ENCODE results near the gene CILP.

Gene CILP, protein sequence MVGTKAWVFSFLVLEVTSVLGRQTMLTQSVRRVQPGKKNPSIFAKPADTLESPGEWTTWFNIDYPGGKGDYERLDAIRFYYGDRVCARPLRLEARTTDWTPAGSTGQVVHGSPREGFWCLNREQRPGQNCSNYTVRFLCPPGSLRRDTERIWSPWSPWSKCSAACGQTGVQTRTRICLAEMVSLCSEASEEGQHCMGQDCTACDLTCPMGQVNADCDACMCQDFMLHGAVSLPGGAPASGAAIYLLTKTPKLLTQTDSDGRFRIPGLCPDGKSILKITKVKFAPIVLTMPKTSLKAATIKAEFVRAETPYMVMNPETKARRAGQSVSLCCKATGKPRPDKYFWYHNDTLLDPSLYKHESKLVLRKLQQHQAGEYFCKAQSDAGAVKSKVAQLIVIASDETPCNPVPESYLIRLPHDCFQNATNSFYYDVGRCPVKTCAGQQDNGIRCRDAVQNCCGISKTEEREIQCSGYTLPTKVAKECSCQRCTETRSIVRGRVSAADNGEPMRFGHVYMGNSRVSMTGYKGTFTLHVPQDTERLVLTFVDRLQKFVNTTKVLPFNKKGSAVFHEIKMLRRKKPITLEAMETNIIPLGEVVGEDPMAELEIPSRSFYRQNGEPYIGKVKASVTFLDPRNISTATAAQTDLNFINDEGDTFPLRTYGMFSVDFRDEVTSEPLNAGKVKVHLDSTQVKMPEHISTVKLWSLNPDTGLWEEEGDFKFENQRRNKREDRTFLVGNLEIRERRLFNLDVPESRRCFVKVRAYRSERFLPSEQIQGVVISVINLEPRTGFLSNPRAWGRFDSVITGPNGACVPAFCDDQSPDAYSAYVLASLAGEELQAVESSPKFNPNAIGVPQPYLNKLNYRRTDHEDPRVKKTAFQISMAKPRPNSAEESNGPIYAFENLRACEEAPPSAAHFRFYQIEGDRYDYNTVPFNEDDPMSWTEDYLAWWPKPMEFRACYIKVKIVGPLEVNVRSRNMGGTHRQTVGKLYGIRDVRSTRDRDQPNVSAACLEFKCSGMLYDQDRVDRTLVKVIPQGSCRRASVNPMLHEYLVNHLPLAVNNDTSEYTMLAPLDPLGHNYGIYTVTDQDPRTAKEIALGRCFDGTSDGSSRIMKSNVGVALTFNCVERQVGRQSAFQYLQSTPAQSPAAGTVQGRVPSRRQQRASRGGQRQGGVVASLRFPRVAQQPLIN

DNA sequence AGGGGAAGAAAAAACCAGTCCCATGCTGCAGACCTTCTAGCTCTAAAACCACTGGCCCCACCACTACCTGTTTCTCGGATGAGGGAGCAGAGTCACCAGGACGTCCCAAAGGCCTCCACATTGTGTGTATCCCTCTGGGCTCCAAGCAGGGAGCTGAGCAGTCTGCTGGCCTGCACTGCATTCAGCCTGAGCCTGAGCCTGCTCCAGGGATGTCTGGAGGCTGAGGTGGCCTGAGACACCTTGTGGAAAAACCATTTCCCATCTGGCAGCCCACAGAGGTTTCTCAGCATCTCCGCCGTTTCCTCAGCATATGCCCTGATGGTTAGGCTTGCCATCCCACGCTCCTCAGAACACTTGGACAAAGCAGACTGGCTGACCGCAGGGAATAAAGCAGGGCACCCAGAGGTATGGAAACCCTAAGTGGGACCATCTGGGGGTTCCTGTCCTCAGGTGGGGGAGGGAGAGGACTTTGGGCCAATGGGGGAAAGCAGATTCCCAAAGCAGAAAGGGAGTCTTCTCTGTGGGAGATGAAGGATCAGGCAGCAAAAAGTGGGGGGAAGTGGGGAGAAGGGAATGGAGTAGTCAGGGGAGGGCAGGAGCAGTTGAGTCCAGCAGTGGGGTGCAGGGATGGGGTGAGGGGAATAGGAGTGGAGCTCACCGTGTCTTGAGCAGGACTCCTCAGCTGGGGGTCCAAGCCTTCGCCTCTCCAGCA lies at the start of gene CILP:
CILP (minus strand) TSS at position 704 of the 712 bp plus-strand sequence. CDS start 1,718 bp downstream, outside the sequence.
- Mint-ChIP-seq H3K4me1 (peaks cover 0 to 5% of the 10 kb centered on the region in 2 donors), H3K36me3 (no peaks in the 10 kb centered on the region), H3K27ac (peak within 1 kb of the TSS; percentile 31), H3K4me3 (no peak within 1 kb of the TSS), H3K9me3 (no peaks in the 10 kb centered on the region), H3K27me3 (peaks cover 0 to 5% of the 10 kb centered on the region in 2 donors)
- DNase-seq = no peak
- ATAC-seq (replicated peaks) = no peak

DNA sequence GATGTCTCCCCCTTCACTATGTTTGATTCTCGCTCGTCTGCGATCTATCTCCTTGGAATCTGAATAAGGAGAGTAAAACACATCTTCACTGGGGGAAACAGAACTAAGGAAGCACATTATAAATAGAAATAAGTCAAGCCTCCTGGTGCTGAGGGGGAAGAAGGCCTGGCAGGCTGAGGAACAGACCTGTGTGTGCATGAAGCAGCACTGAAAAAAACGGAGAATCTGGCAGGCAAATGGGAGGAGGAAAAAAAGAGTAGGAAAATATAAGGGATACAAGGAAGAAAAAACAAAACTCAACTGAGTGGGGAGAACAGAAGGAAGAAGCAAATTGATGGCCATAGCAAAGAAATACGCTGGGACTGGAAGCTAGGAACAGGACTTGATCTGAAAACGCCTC lies 49.7 kb upstream of the CILP start:
- H3K4me3 Mint-ChIP-seq = no peak overlapping the region
- no peaks in the 10 kb centered on the region for H3K9me3 Mint-ChIP-seq
- H3K27ac Mint-ChIP-seq = no peak overlapping the region
- no peaks in the 10 kb centered on the region for H3K27me3 Mint-ChIP-seq
- ATAC-seq (replicated peaks) (no peak), DNase-seq (no peak)
- H3K4me1 Mint-ChIP-seq = no peaks in the 10 kb centered on the region
- H3K36me3 Mint-ChIP-seq = peaks cover 39 to 52% of the 10 kb centered on the region in 2 donors

DNA sequence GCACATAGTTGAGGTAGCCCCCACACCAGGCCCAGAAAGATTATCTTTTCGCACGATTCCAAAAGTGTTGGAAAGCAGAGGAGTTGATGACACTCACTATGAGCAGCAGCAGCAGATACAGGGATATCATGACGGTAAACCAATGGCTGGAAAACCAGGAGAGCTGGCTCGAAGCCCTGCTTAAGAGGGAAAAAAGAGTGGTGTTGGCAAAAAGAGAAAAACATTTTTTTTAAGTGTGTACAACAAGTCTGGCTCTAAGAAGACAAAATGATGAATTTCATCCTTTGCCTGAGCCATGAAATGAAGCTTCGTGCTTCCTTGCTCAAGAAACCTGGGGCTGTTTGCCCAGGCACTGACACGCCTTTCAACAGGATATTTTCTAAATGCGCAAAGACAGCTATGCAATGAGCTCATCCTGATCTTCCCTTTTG lies 48.1 kb upstream of the CILP start:
- DNase-seq (no peak), ATAC-seq (replicated peaks) (no peak)
- no peaks in the 10 kb centered on the region for H3K4me1 Mint-ChIP-seq
- H3K27ac Mint-ChIP-seq = no peak overlapping the region
- H3K4me3 Mint-ChIP-seq = no peak overlapping the region
- H3K27me3 Mint-ChIP-seq = no peaks in the 10 kb centered on the region
- peaks cover 41 to 63% of the 10 kb centered on the region in 2 donors for H3K36me3 Mint-ChIP-seq
- H3K9me3 Mint-ChIP-seq = no peaks in the 10 kb centered on the region

DNA sequence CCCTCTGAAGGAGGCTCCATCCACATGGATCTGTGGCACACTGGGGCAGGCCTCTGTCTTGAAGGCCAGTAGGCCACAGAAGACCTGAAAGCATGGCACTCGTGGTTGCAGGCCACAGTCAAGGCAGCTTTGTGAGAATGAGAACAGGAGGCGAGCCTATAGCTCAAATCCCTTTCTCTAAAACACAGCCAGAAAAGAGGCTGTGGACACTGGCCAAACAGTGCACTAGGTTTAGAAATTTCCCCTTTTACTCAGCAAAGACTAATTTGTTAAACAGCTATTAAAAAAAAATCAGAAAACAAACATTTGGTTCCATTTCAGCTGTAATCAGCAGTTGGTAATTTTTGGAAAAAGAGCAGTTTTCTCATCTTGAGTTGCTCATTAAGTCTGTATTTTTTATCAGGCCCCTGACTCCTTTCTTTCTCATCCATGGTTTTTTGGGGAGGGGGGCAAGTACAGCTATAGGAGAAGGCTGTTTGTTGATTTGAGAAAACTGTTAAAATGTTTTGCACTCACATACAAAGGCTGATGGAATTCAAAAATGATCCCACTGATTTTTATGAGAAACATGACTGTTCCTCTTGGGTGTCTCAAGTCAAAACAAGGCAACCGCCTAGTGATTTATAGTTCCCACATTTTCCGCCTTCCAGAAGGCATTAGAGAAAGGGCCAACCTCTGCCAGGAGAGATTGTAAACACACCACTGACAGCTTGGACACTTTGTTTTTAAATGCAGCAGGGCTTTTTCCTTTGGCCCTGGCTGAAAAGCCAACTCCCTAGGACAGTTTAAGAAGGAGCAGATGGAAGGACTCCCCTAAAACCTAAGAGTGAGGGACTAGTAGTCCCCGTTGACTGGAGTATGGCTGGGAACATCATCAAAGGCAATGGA lies 47.3 kb upstream of the CILP start:
- DNase-seq = no peak
- Mint-ChIP-seq H3K9me3 (no peaks in the 10 kb centered on the region), H3K36me3 (peaks cover 41 to 67% of the 10 kb centered on the region in 2 donors), H3K27me3 (no peaks in the 10 kb centered on the region), H3K4me3 (no peak overlapping the region), H3K27ac (no peak overlapping the region), H3K4me1 (no peaks in the 10 kb centered on the region)
- no peak for ATAC-seq (replicated peaks)

DNA sequence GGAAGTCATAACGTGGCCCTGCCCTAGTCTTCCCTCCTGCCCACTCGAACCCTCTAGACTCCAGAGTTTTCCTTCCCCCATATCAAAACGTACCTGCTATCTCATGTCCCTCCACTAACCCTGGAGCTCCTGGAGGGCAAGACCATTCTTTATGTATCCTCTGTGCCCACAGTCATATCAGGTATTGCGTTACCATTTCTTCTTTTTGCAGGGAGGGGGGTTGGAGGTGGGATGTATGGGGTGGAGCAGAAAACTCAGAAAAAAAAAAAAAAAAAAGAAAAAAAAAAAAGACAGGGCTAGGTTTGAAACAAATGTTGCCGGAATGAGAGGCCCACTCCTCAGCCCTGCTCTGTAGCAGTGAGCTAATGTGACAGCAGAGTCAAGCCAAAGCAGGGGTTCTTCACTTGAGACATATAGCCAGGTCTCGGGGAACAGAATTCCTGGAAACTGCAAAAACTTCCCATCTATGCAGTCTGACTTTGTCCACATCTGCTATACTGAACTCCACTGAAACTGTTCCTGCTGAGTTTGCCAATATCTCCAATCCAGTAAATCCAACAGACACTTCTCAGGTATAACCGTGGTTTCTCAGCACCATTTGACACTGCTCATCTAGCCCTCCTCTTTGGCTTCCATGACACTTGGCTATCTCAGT lies 44.3 kb upstream of the CILP start:
- no peak overlapping the region for H3K4me3 Mint-ChIP-seq
- H3K36me3 Mint-ChIP-seq = peaks cover 29 to 54% of the 10 kb centered on the region in 2 donors
- no peak overlapping the region for H3K27ac Mint-ChIP-seq
- H3K9me3 Mint-ChIP-seq = no peaks in the 10 kb centered on the region
- no peaks in the 10 kb centered on the region for H3K27me3 Mint-ChIP-seq
- ATAC-seq (replicated peaks) (no peak), DNase-seq (no peak)
- peaks cover under 1 to 2% of the 10 kb centered on the region in 2 donors for H3K4me1 Mint-ChIP-seq

DNA sequence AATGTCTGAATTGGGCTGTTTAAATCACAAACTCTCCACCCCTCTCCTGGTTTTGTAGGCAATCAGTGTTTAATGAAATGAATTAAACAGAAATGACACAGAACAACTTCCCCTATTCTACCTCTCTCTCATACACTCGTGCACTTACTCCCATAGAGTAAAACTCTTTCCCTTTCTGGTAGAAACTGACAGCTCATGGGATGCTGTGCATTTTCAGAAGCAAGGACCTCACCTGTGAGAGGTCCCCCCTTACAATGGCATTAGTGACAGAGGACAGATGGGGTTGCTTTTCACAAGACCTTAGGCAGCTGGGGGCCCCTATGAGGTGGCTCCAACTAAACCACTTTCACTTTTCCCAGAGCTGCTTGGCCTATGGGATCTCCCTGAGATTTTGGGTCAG lies 43.5 kb upstream of the CILP start:
- Mint-ChIP-seq H3K4me3 (no peak overlapping the region), H3K36me3 (peaks cover 24 to 46% of the 10 kb centered on the region in 2 donors), H3K9me3 (no peaks in the 10 kb centered on the region), H3K4me1 (peaks cover 7 to 10% of the 10 kb centered on the region in 2 donors), H3K27ac (no peak overlapping the region), H3K27me3 (no peaks in the 10 kb centered on the region)
- DNase-seq = no peak
- ATAC-seq (replicated peaks) = no peak

DNA sequence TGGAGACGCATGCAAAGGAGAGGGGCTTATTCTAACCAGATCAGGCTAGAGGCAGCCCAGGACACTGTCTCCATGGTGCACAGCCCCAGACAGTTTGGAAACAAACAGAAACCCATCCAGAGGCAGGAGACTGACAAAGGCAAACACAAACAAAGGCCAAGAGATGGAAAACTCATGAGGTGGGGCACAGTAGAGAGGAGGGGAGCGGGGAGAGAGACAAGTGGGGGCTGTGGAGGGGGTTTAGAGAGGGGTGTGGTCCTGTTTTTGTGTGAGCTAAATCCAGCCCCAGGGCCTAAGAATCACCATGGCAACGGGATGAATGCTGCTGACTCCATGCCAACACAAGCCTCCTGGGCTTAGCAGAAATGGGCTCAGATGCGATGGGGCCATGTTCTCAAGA lies 43.1 kb upstream of the CILP start:
- H3K27me3 Mint-ChIP-seq = no peaks in the 10 kb centered on the region
- no peak overlapping the region for H3K27ac Mint-ChIP-seq
- H3K9me3 Mint-ChIP-seq = no peaks in the 10 kb centered on the region
- peaks cover 22 to 43% of the 10 kb centered on the region in 2 donors for H3K36me3 Mint-ChIP-seq
- H3K4me3 Mint-ChIP-seq = no peak overlapping the region
- ATAC-seq (replicated peaks) (no peak), DNase-seq (no peak)
- H3K4me1 Mint-ChIP-seq = peaks cover 10 to 14% of the 10 kb centered on the region in 2 donors

DNA sequence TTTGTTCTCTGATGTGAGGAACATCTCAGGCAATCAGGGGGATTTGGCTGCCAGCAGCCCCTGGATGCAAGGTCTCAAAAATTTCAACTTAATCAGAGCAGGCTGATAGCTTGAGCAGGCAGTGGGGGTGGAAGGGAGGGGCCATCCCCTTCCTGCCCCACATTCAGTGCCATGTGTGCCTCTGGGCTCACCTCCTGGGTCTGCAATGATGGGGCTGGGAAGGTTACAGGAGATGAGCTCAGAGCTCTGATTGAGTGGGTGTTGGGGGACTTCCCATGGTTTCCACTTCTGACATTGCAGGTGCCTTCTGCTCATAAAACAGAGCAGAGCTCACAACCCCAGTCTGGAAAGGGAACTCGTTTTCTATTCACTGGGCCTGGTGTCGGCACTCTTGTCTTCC lies 38.4 kb upstream of the CILP start:
- H3K36me3 Mint-ChIP-seq = peaks cover 11 to 29% of the 10 kb centered on the region in 2 donors
- H3K27me3 Mint-ChIP-seq = no peaks in the 10 kb centered on the region
- DNase-seq (peak; percentile 76), ATAC-seq (replicated peaks) (peak; percentile 98 to 99)
- H3K9me3 Mint-ChIP-seq = no peaks in the 10 kb centered on the region
- H3K4me1 Mint-ChIP-seq = peaks cover 13 to 19% of the 10 kb centered on the region in 2 donors
- peak overlapping the region; percentile 21 for H3K27ac Mint-ChIP-seq
- no peak overlapping the region for H3K4me3 Mint-ChIP-seq

DNA sequence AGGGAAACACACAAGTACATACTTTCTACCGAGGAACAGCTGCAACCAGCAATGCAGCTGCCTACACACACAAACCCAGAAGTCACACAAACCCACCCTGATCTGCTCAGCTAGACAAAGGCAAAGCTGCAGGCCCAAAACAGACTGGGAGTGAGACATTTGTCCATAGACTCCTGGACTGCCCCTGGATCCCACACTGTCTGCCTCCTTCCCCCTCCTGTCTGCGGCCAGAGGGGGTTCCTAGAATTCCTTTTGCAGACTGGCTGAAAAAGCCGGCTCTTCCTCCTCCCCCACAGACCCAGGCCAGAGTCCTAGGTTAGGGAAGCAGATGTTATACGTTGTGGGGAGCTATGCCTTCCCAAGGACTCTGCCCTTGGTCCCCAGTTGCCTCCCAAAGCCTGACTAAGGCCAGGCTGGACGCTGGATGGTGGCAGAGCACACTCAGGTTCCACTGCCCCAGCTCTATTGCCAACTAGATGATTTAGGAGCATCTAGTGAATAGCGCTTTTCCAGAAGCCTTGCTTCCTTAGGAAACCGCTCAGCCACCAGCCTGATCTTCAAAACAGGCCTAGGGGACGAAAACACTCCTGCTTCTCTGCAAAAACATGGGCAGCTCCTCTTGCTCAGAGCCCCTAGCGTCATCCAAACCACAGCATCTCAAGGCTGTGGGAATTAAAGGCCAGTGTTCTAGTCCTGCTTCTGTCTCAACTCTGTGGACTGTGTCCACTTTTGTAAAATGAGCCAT lies 37.4 kb upstream of the CILP start:
- H3K4me1 Mint-ChIP-seq = peaks cover 13 to 19% of the 10 kb centered on the region in 2 donors
- no peak overlapping the region for H3K4me3 Mint-ChIP-seq
- peak overlapping the region; percentile 21 for H3K27ac Mint-ChIP-seq

DNA sequence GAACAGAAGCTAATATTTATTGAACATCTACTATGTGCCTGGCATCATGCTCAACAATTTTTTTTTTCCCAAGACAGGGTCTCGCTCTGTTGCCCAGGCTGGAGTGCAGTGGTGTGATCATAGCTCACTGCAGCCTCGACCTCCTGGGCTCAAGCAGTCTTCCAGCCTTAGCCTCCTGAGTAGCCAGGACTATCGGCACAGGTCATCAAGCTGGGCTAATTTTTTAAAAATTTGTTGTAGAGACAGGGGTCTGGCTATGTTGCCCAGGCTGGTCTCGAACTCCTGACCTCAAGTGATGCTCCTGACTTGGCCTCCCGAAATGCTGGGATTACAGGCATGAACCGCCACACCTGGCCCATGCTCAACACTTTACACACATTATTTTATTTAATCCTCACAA lies 35.7 kb upstream of the CILP start:
- ATAC-seq (replicated peaks) = no peak
- Mint-ChIP-seq H3K27me3 (no peaks in the 10 kb centered on the region), H3K4me1 (peaks cover 13 to 19% of the 10 kb centered on the region in 2 donors), H3K9me3 (no peaks in the 10 kb centered on the region), H3K4me3 (no peak overlapping the region), H3K27ac (no peak overlapping the region), H3K36me3 (peaks cover 10 to 22% of the 10 kb centered on the region in 2 donors)
- no peak for DNase-seq

More for the DNA sequence above, 37.4 kb upstream of the CILP start:
- ATAC-seq (replicated peaks) = no peak
- H3K9me3 Mint-ChIP-seq = no peaks in the 10 kb centered on the region
- H3K27me3 Mint-ChIP-seq = no peaks in the 10 kb centered on the region
- peaks cover 14 to 32% of the 10 kb centered on the region in 2 donors for H3K36me3 Mint-ChIP-seq
- DNase-seq = no peak

DNA sequence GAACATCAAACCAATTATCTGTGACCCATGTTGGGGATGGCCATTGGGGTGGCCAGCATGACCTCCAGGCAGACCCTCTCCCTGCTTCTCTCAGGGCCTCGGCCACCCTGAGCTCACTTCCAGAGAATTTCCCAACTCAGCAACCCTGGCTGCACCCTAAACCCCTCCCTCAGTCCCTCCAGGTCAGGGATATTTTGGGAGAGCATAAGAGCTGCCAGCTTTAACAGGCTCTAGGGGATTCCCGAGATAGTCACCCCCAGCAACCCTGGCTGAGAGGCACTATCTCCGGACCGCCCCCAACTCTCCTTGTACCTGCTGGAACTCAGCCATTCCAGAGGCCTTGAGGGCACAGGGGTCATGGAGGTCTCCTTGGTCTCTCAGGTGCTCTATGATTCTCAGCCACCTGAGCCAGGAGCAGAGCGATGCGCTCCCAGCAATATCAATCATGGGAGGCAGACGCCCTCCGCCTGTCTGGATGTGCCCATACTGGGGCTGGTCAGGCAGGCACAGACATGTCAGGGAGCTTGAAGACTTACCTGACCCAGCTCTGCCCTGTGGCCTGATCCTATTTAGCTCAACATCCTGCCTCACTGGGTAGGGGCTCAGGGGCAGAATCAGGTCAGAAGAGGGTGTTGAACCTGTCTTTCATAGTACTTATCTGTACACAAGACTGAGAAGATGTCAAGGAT lies 34.9 kb upstream of the CILP start:
- no peak for ATAC-seq (replicated peaks)
- no peaks in the 10 kb centered on the region for H3K9me3 Mint-ChIP-seq
- H3K4me1 Mint-ChIP-seq = peaks cover 13 to 19% of the 10 kb centered on the region in 2 donors
- no peaks in the 10 kb centered on the region for H3K27me3 Mint-ChIP-seq
- no peak overlapping the region for H3K4me3 Mint-ChIP-seq
- DNase-seq = no peak
- peaks cover 10 to 21% of the 10 kb centered on the region in 2 donors for H3K36me3 Mint-ChIP-seq
- no peak overlapping the region for H3K27ac Mint-ChIP-seq

All from stimulated activated naive B cell treated with anti-CD40 and anti-IgM and Interleukin-4, amounts not matched to agents 10 μg/mL and 1 μg/mL and 100 μg/mL, for 72 hours (primary cell).